A673 (cell line): ENCODE results near the gene RBM20. TPM values are rescaled to one million over a fixed set of nuclear protein-coding genes. Genes with fewer than 3 reads are reported as not detected.
"Not testable (repeated sequence)": the region's sequence is repeated elsewhere in the genome, so short reads cannot be mapped to it uniquely, and the experiment has no call there.

ENCODE experiments used
- BruUV-seq: library from RNA; stranded (reverse); fragments of 400-500 nt; replicated peaks from 2 replicates; lab custom pipeline; 2021; lab: Mats Ljungman, UMichigan
- CTCF ChIA-PET: fragments of 300-600 bp; sonication (Branson Sonifier 250); formaldehyde crosslinking; loops from one replicate; lab custom pipeline; 2022; ENCODE audit warnings: antibody characterized with exemption; lab: Charles Lee
- POLR2A ChIA-PET: fragments of 300-600 bp; sonication (Branson Sonifier 250); formaldehyde crosslinking; loops from one replicate; lab custom pipeline; 2022; ENCODE audit warnings: antibody characterized with exemption; ENCODE audit not compliant: low non-redundant PET; lab: Charles Lee
- DNase-seq: peaks from one replicate; pipeline ENCODE4 v3.0.0-alpha.2; 2015; ENCODE audit warnings: low spot score
- H3K27ac ChIP-seq: fragments of 200-600 bp; sonication (generic); 2 replicates; pipeline ENCODE4 v1.5.1; 2016; ENCODE audit warnings: mixed run types, low read depth, mild to moderate bottlenecking, mixed read lengths, antibody characterized with exemption, low read length; ENCODE audit not compliant: poor library complexity, severe bottlenecking
- H3K27me3 ChIP-seq: fragments of 200-600 bp; sonication (generic); replicated peaks from 2 replicates; pipeline ENCODE4 v1.6.1; 2017; ENCODE audit warnings: mixed run types, low read depth, mild to moderate bottlenecking, mixed read lengths, antibody characterized with exemption, low read length; ENCODE audit not compliant: insufficient read depth, poor library complexity
- H3K36me3 ChIP-seq: fragments of 200-600 bp; sonication (generic); 2 replicates; pipeline ENCODE4 v1.6.1; 2016; ENCODE audit warnings: mixed run types, mild to moderate bottlenecking, mixed read lengths, antibody characterized with exemption, low read length; ENCODE audit not compliant: insufficient read depth, poor library complexity, severe bottlenecking
- H3K4me1 ChIP-seq: fragments of 200-600 bp; sonication (generic); 2 replicates; pipeline ENCODE4 v1.6.1; 2017; ENCODE audit warnings: mixed run types, mild to moderate bottlenecking, mixed read lengths, antibody characterized with exemption, low read length; ENCODE audit not compliant: insufficient read depth, poor library complexity, severe bottlenecking
- H3K4me3 ChIP-seq: fragments of 200-600 bp; sonication (generic); 2 replicates; pipeline ENCODE4 v1.5.1; 2016; ENCODE audit warnings: low read depth, mixed run types, mild to moderate bottlenecking, mixed read lengths, low read length; ENCODE audit not compliant: poor library complexity, severe bottlenecking
- H3K9me3 ChIP-seq: fragments of 200-600 bp; sonication (generic); 2 replicates; pipeline ENCODE4 v1.6.1; 2016; ENCODE audit warnings: mixed run types, low read depth, mild to moderate bottlenecking, mixed read lengths, antibody characterized with exemption, low read length; ENCODE audit not compliant: poor library complexity, severe bottlenecking
- EZH2 ChIP-seq: fragments of 200-600 bp; sonication (generic); IDR thresholded peaks from 2 replicates; pipeline ENCODE4 v1.6.1; 2017; ENCODE audit warnings: borderline replicate concordance, low read depth, mild to moderate bottlenecking, mixed read lengths, antibody characterized with exemption, low read length; ENCODE audit not compliant: poor library complexity, severe bottlenecking
- intact Hi-C: fragments of 100-400 bp; cut with micrococcal nuclease; formaldehyde crosslinking; loops from one replicate; pipeline ENCODE4 v1.10.0; 2022; ENCODE audit not compliant: unreplicated experiment
- total RNA-seq: library from RNA; stranded (reverse); gene quantifications from 2 replicates; pipeline ENCODE4 v1.2.3, GENCODE V29; 2021
- TF ChIP-seq, protein P1 (sequence below): fragments of 300-800, 200-600 bp; sonication (generic); conservative IDR thresholded peaks from 2 replicates; pipeline ENCODE4 v1.5.1; 2017; ENCODE audit warnings: low read depth, mild to moderate bottlenecking, antibody characterized with exemption, low read length, moderate library complexity, mixed read lengths

Gene RBM20
- total RNA-seq, 1 experiment from 2014 or later = 1.3 TPM

DNA sequence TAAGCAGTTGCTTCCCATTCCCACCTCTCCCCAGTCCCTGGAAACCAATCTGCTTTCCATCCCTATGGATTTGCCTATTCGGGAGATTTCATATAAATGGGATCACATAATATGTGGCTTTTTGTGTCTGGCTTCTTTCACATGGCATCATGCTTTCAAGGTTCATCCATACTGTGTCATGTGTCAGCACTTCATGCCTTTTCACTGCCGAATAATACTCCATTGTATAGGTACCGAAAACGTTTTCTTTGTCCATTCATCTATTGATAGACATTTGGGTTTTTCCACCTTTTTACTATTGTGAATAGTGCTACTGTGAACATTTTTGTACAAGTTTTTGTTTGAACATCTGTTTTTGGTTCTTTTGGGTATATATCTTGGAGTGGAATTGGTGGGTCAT is 12.5 kb downstream of the RBM20 start:
- no peak for TF ChIP-seq EZH2
- TF ChIP-seq, protein P1, sequence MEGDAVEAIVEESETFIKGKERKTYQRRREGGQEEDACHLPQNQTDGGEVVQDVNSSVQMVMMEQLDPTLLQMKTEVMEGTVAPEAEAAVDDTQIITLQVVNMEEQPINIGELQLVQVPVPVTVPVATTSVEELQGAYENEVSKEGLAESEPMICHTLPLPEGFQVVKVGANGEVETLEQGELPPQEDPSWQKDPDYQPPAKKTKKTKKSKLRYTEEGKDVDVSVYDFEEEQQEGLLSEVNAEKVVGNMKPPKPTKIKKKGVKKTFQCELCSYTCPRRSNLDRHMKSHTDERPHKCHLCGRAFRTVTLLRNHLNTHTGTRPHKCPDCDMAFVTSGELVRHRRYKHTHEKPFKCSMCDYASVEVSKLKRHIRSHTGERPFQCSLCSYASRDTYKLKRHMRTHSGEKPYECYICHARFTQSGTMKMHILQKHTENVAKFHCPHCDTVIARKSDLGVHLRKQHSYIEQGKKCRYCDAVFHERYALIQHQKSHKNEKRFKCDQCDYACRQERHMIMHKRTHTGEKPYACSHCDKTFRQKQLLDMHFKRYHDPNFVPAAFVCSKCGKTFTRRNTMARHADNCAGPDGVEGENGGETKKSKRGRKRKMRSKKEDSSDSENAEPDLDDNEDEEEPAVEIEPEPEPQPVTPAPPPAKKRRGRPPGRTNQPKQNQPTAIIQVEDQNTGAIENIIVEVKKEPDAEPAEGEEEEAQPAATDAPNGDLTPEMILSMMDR = no peak

DNA sequence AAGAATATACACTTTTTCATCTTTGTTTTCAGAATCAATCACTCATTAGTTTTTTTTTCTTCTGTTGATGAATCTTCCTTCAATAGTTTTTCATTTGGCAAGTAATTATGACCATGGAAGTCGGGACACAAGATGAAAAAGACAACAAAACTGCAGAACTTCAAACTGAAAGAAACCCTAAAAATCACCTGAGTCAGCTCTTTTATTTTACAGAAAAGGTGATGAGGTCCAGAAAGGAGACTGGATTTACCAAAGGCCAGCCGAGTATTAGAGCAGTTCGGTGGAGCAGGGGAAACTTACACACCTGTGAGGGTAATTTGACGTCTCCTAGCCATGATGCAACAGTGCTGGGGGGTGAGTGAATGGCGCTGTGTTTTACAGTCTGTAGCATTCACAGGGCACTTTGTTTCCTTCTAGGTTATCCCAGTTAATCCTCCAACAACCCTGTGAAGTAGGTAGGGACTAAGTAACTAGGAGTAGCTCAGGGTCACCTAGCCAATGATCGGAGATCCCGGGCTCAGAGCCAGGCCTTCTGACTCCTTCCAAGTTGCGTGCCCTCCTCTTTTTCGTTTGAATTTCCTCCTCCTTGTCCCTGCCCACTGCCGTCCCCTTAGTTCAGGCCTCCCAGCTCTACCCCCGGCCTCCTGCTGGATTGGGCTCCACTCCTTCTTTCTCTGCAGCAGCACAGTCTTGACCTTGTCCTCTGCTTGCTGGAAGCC is 14.0 kb downstream of the RBM20 start:
- Histone ChIP-seq H3K4me3 (no peak overlapping the region), H3K4me1 (peaks cover 23% of the 10 kb centered on the region), H3K36me3 (no peaks in the 10 kb centered on the region), H3K27me3 (no peaks in the 10 kb centered on the region), H3K9me3 (no peaks in the 10 kb centered on the region), H3K27ac (no peak overlapping the region)
- ChIA-PET POLR2A (no interaction called here), CTCF (no interaction called here)
- BruUV-seq = no TSS peak
- TF ChIP-seq, protein P1 = no peak
- TF ChIP-seq EZH2 = no peak
- DNase-seq = no peak
- intact Hi-C loops = no loop called here

More for the DNA sequence above, 12.5 kb downstream of the RBM20 start:
- Histone ChIP-seq H3K27me3 (no peaks in the 10 kb centered on the region), H3K9me3 (no peaks in the 10 kb centered on the region), H3K4me3 (no peak overlapping the region), H3K27ac (no peak overlapping the region), H3K36me3 (no peaks in the 10 kb centered on the region), H3K4me1 (peaks cover 23% of the 10 kb centered on the region)
- ChIA-PET CTCF (no interaction called here), POLR2A (no interaction called here)
- BruUV-seq = no TSS peak
- intact Hi-C loops = no loop called here
- DNase-seq = no peak

DNA sequence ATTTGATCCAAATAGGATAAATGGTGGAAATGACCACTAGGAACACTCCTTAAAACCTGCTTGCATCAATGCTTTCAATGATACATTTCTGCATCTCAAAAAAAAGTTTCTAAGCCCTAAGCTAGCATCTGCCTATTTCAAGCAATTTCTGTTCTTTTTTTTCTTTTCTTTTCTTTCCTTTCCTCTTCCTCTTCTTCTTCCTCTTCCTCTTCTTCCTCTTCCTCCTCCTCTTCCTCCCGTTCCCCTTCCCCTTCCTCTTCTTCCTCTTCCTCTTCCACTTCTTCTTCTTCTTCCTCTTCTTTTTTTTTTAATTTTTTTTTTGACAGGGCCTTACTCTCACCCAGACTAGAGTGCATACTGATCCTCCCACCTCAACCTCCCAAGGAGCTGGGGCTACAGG is 15.4 kb downstream of the RBM20 start:
- H3K27ac ChIP-seq = no peak overlapping the region
- BruUV-seq = no TSS peak
- H3K36me3 ChIP-seq = no peaks in the 10 kb centered on the region
- no peak for TF ChIP-seq EZH2
- TF ChIP-seq, protein P1 = no peak
- POLR2A ChIA-PET = no interaction called here
- no peaks in the 10 kb centered on the region for H3K9me3 ChIP-seq
- no peak overlapping the region for H3K4me3 ChIP-seq
- intact Hi-C loops = no loop called here
- CTCF ChIA-PET = no interaction called here
- no peak for DNase-seq
- H3K4me1 ChIP-seq = peaks cover 17% of the 10 kb centered on the region
- H3K27me3 ChIP-seq = no peaks in the 10 kb centered on the region

DNA sequence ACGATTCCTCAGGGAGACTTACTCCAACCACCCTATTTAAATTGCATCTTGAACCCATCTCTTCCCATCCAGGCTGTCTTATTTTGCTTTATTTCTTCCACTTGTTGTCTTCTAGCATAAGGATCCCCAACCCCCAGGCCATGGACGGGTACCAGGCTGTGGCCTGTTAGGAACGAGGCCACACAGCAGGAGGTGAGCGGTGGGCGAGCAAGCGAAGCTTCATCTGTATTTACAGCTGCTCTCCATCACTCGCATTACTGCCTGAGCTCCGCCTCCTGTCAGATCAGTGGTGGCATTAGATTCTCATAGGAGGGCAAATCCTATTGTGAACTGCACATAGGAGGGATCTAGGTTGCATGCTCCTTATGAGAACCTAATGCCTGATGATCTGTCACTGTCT is 16.2 kb downstream of the RBM20 start:
- BruUV-seq, CTCF ChIA-PET, H3K36me3 ChIP-seq, DNase-seq, H3K27me3 ChIP-seq, POLR2A ChIA-PET, H3K9me3 ChIP-seq, intact Hi-C loops, H3K27ac ChIP-seq, H3K4me3 ChIP-seq: not testable (repeated sequence)
- H3K4me1 ChIP-seq = peaks cover 18% of the 10 kb centered on the region
